GM12873 (cell line): Measurements from ENCODE around the gene AR.

Experiments used
- TF ChIP-seq, protein P1 (sequence below): IDR thresholded peaks from 2 replicates; pipeline ENCODE4 v1.5.1; 2012; ENCODE audit warnings: low read depth, mild to moderate bottlenecking, moderate library complexity, low read length, control low read depth; ENCODE audit not compliant: insufficient read depth; ENCODE audit errors: missing control alignments

The AR gene, protein sequence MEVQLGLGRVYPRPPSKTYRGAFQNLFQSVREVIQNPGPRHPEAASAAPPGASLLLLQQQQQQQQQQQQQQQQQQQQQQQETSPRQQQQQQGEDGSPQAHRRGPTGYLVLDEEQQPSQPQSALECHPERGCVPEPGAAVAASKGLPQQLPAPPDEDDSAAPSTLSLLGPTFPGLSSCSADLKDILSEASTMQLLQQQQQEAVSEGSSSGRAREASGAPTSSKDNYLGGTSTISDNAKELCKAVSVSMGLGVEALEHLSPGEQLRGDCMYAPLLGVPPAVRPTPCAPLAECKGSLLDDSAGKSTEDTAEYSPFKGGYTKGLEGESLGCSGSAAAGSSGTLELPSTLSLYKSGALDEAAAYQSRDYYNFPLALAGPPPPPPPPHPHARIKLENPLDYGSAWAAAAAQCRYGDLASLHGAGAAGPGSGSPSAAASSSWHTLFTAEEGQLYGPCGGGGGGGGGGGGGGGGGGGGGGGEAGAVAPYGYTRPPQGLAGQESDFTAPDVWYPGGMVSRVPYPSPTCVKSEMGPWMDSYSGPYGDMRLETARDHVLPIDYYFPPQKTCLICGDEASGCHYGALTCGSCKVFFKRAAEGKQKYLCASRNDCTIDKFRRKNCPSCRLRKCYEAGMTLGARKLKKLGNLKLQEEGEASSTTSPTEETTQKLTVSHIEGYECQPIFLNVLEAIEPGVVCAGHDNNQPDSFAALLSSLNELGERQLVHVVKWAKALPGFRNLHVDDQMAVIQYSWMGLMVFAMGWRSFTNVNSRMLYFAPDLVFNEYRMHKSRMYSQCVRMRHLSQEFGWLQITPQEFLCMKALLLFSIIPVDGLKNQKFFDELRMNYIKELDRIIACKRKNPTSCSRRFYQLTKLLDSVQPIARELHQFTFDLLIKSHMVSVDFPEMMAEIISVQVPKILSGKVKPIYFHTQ

DNA sequence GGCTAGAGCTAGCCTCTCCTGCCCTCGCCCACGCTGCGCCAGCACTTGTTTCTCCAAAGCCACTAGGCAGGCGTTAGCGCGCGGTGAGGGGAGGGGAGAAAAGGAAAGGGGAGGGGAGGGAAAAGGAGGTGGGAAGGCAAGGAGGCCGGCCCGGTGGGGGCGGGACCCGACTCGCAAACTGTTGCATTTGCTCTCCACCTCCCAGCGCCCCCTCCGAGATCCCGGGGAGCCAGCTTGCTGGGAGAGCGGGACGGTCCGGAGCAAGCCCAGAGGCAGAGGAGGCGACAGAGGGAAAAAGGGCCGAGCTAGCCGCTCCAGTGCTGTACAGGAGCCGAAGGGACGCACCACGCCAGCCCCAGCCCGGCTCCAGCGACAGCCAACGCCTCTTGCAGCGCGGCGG, at the start of gene AR:
AR (plus strand) TSS at position 204 of the 400 bp plus-strand sequence. CDS start 1,126 bp downstream, outside the sequence.
- TF ChIP-seq, protein P1, sequence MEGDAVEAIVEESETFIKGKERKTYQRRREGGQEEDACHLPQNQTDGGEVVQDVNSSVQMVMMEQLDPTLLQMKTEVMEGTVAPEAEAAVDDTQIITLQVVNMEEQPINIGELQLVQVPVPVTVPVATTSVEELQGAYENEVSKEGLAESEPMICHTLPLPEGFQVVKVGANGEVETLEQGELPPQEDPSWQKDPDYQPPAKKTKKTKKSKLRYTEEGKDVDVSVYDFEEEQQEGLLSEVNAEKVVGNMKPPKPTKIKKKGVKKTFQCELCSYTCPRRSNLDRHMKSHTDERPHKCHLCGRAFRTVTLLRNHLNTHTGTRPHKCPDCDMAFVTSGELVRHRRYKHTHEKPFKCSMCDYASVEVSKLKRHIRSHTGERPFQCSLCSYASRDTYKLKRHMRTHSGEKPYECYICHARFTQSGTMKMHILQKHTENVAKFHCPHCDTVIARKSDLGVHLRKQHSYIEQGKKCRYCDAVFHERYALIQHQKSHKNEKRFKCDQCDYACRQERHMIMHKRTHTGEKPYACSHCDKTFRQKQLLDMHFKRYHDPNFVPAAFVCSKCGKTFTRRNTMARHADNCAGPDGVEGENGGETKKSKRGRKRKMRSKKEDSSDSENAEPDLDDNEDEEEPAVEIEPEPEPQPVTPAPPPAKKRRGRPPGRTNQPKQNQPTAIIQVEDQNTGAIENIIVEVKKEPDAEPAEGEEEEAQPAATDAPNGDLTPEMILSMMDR: no peak

GRCh38 chrX:67500617-67501016, 43.2 kb upstream of the AR start:
- TF ChIP-seq, protein P1: no peak

- TF ChIP-seq, protein P1: no peak
Measured at GRCh38 chrX:67503004-67503403, 40.8 kb upstream of the AR start.

- TF ChIP-seq, protein P1: no peak
Measured at GRCh38 chrX:67503453-67503852, 40.4 kb upstream of the AR start.

DNA sequence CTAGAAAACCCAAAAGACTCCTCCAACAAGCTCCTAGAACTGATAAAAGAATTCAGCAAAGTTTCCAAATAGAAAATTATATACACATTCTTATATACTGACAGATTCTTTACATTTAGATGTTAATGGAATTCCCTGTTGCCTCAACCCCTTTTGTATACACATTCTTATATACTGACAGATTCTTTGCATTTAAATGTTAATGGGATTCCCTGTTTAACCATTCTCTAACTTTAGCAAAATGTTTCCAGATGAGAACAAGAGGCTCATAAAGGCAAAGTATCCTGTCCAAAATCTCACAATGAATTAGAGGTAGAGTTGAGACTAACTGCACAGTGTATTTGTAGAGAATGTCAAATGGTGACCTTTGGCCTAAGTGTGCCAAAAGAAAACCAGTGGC, 23.1 kb upstream of the AR start:
- TF ChIP-seq, protein P1: no peak

DNA sequence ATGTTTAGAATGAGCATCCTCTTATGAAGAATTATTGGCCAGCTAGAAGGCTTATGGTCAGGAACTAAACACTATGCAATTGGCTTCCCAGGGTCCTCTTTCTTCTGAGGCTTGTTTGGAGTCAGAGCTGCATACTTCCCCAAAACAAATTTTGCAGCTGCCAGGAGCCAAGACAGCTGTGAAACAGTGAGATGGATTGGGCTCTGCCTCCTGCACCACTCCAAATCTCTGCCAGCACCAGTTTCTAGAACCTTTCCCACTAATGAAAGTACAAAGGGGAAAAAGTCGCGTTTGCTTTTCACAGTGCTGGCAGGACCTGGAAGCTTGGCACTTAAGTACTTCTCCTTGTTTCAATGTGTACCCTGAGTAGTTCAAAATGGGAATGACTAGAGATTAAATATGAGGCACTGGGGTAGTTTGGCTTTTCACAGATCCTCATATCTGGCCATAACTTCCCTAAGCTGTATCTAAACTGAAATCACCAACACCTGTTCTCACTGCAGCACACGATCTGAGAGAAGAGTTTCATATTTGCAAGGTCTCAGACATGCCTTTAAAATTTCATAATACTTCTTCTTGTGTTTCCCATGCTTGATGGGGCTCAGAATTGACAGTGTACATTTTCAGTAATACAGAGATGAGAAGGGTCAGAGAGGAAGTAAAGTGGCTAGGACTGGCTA, 20.7 kb upstream of the AR start:
- TF ChIP-seq, protein P1: no peak
